CD4-positive, alpha-beta memory T cell (primary cell): ENCODE measurements around the gene ORM2. TPM values are rescaled to one million over a fixed set of nuclear protein-coding genes. Genes with fewer than 3 reads are reported as not detected.
A peak's percentile ranks its signal among the peaks of the same experiment; 100 is the strongest.

Experiments used
- CTCF ChIA-PET: fragments of 350-600 bp; sonication (Branson Sonifier 250); formaldehyde crosslinking; loops from one replicate; lab custom pipeline; 2021; ENCODE audit warnings: inconsistent platforms; ENCODE audit not compliant: partially characterized antibody; lab: Charles Lee
- POLR2A ChIA-PET: fragments of 350-600 bp; sonication (Branson Sonifier 250); formaldehyde crosslinking; loops from one replicate; lab custom pipeline; 2021; ENCODE audit not compliant: partially characterized antibody; lab: Charles Lee
- DNase-seq, 5 donors: peaks; one replicate each; pipeline versions ENCODE4 v3.0.0 to v3.0.0-alpha.2; 2020 to 2022; ENCODE audit warnings: mixed read lengths in 1 of 5
- H3K27ac ChIP-seq: one replicate; pipeline ENCODE4 v1.7.0; 2013; ENCODE audit warnings: low read depth, low read length
- H3K27me3 ChIP-seq: 2 replicates; pipeline ENCODE4 v1.7.0; 2013; ENCODE audit warnings: mild to moderate bottlenecking, low read length, moderate library complexity; ENCODE audit not compliant: insufficient read depth
- H3K36me3 ChIP-seq: 2 replicates; pipeline ENCODE4 v1.7.0; 2013; ENCODE audit warnings: mild to moderate bottlenecking, low read length, moderate library complexity; ENCODE audit not compliant: insufficient read depth
- H3K4me1 ChIP-seq: 2 replicates; pipeline ENCODE4 v1.7.0; 2013; ENCODE audit warnings: mild to moderate bottlenecking, low read length, moderate library complexity; ENCODE audit not compliant: insufficient read depth
- H3K4me3 ChIP-seq, 2 donors: one replicate each; pipeline ENCODE4 v1.7.0; 2013; ENCODE audit warnings: low read length in 2 of 2, mild to moderate bottlenecking in 1 of 2
- H3K9me3 ChIP-seq, 2 donors: one replicate each; pipeline ENCODE4 v1.7.0; 2013; ENCODE audit warnings: low read length in 2 of 2, control low read depth in 1 of 2; ENCODE audit not compliant: control insufficient read depth in 1 of 2
- H3K27ac Mint-ChIP-seq, 7 donors: one replicate each; pipeline ENCODE4 v1.8.0; 2020 to 2021; ENCODE audit warnings: mixed read lengths in 7 of 7, mild to moderate bottlenecking in 6 of 7, inconsistent platforms in 3 of 7, moderate library complexity in 3 of 7
- H3K27me3 Mint-ChIP-seq, 2 donors: one replicate each; pipeline ENCODE4 v1.8.0; 2020 to 2021; ENCODE audit warnings: mixed read lengths in 2 of 2
- H3K36me3 Mint-ChIP-seq, 2 donors: one replicate each; pipeline ENCODE4 v1.8.0; 2020 to 2021; ENCODE audit warnings: mixed read lengths in 2 of 2, inconsistent platforms in 1 of 2, mild to moderate bottlenecking in 1 of 2
- H3K4me1 Mint-ChIP-seq, 4 donors: one replicate each; pipeline ENCODE4 v1.8.0; 2020 to 2021; ENCODE audit warnings: mixed read lengths in 4 of 4, mild to moderate bottlenecking in 1 of 4
- H3K4me3 Mint-ChIP-seq, 8 donors: one replicate each; pipeline ENCODE4 v1.8.0; 2020 to 2021; ENCODE audit warnings: mixed read lengths in 8 of 8, mild to moderate bottlenecking in 7 of 8, moderate library complexity in 6 of 8, inconsistent platforms in 3 of 8
- H3K9me3 Mint-ChIP-seq, 8 donors: one replicate each; pipeline ENCODE4 v1.8.0; 2020 to 2021; ENCODE audit warnings: mixed read lengths in 8 of 8, mild to moderate bottlenecking in 5 of 8, inconsistent platforms in 3 of 8, moderate library complexity in 1 of 8
- intact Hi-C: fragments of 100-400 bp; cut with micrococcal nuclease; formaldehyde crosslinking; loops from one replicate; pipeline ENCODE4 v1.15.1; 2023
- polyA plus RNA-seq, 2 donors: library from polyadenylated mRNA; unstranded; fragments of 300-500 nt; fragmentation: Illumina TruSeq; gene quantifications; one replicate each; pipeline ENCODE4 v1.2.3, GENCODE V29; 2021
- total RNA-seq, 2 experiments: library from RNA; stranded (reverse); gene quantifications; one replicate each; pipeline ENCODE4 v1.2.3, GENCODE V29; 2021

ORM2 gene
- total and polyA plus RNA-seq, 4 experiments from 2014 or later = not detected

- intact Hi-C loops = loop anchor here (10.0 kb wide), 1 partner anchor 249 kb away; no protein-coding TSS in a partner anchor
- no peak for DNase-seq
- H3K27ac Mint-ChIP-seq = peak overlapping the region in 3 of 7 donors; percentile 22 to 77 (median 69)
- H3K9me3 Mint-ChIP-seq = no peaks in the 10 kb centered on the region
- ChIA-PET POLR2A (interaction anchor here (3.8 to 37.6 kb wide), 4 partner anchors 16 to 47 kb away, joined by 18 to 1614 read pairs (median 26); partner anchors contain the start of gene AKNA), CTCF (interaction anchor here (2.1 kb wide), 1 partner anchor 59 kb away, joined by 7 read pairs; no protein-coding TSS in a partner anchor)
- H3K27me3 Mint-ChIP-seq = no peaks in the 10 kb centered on the region
- H3K4me1 Mint-ChIP-seq = peaks cover 25 to 53% (median 35%) of the 10 kb centered on the region in 4 donors
- peaks cover 92% of the 10 kb centered on the region for H3K36me3 ChIP-seq
- H3K4me3 ChIP-seq = no peak overlapping the region
- no peaks in the 10 kb centered on the region for H3K27me3 ChIP-seq
- peaks cover 87 to 93% of the 10 kb centered on the region in 2 donors for H3K36me3 Mint-ChIP-seq
- H3K4me3 Mint-ChIP-seq = no peak overlapping the region
- no peak overlapping the region for H3K27ac ChIP-seq
- H3K9me3 ChIP-seq = no peaks in the 10 kb centered on the region
- peaks cover 27% of the 10 kb centered on the region for H3K4me1 ChIP-seq
Observed at GRCh38 chr9:114346146-114346545, 16.5 kb downstream of the ORM2 start.

- POLR2A ChIA-PET = interaction anchor here (3.8 to 37.6 kb wide), 4 partner anchors 15 to 46 kb away, joined by 18 to 1614 read pairs (median 26); partner anchors contain the start of gene AKNA
- no peaks in the 10 kb centered on the region for H3K27me3 Mint-ChIP-seq
- H3K4me1 Mint-ChIP-seq = peaks cover 26 to 57% (median 36%) of the 10 kb centered on the region in 4 donors
- Histone ChIP-seq H3K27ac (no peak overlapping the region), H3K9me3 (no peaks in the 10 kb centered on the region), H3K36me3 (peaks cover 88% of the 10 kb centered on the region), H3K27me3 (no peaks in the 10 kb centered on the region), H3K4me3 (no peak overlapping the region), H3K4me1 (peaks cover 39% of the 10 kb centered on the region)
- H3K27ac Mint-ChIP-seq = peak overlapping the region; percentile 41 to 95 (median 91)
- CTCF ChIA-PET = interaction anchor here (0.9 to 1.4 kb wide), 4 partner anchors 11 to 306 kb away, joined by 3 to 4 read pairs (median 4); no protein-coding TSS in a partner anchor
- peaks cover 83 to 90% of the 10 kb centered on the region in 2 donors for H3K36me3 Mint-ChIP-seq
- H3K9me3 Mint-ChIP-seq = no peaks in the 10 kb centered on the region
- DNase-seq = no peak
- H3K4me3 Mint-ChIP-seq = no peak overlapping the region
- intact Hi-C loops = loop anchor here (2.0 to 10.0 kb wide), 2 partner anchors 37 to 247 kb away; no protein-coding TSS in a partner anchor
Observed at GRCh38 chr9:114347675-114348074, 18.0 kb downstream of the ORM2 start.

- peak overlapping the region; percentile 84 to 95 (median 92) for H3K27ac Mint-ChIP-seq
- H3K27me3 Mint-ChIP-seq = no peaks in the 10 kb centered on the region
- peaks cover 42% of the 10 kb centered on the region for H3K4me1 ChIP-seq
- no peak for DNase-seq
- H3K4me3 Mint-ChIP-seq = no peak overlapping the region
- no peaks in the 10 kb centered on the region for H3K9me3 Mint-ChIP-seq
- H3K4me1 Mint-ChIP-seq = peaks cover 28 to 54% (median 37%) of the 10 kb centered on the region in 4 donors
- H3K27me3 ChIP-seq = no peaks in the 10 kb centered on the region
- peaks cover 82% of the 10 kb centered on the region for H3K36me3 ChIP-seq
- peaks cover 80 to 89% of the 10 kb centered on the region in 2 donors for H3K36me3 Mint-ChIP-seq
- no peak overlapping the region for H3K4me3 ChIP-seq
- H3K27ac ChIP-seq = peak overlapping the region; percentile 30
- POLR2A ChIA-PET = interaction anchor here (3.8 to 37.6 kb wide), 4 partner anchors 16 to 45 kb away, joined by 18 to 1614 read pairs (median 57); partner anchors contain the start of gene AKNA
- intact Hi-C loops = loop anchor here (2.0 to 10.0 kb wide), 2 partner anchors 36 to 246 kb away; no protein-coding TSS in a partner anchor
- CTCF ChIA-PET = interaction anchor here (1.4 kb wide), 2 partner anchors 37 to 305 kb away, joined by 4 read pairs; no protein-coding TSS in a partner anchor
- no peaks in the 10 kb centered on the region for H3K9me3 ChIP-seq
Observed at GRCh38 chr9:114348261-114348905, 18.7 kb downstream of the ORM2 start.

GRCh38 chr9:114348906-114349482 is 19.3 kb downstream of the ORM2 start:
- intact Hi-C loops = loop anchor here (2.0 to 10.0 kb wide), 2 partner anchors 36 to 246 kb away; no protein-coding TSS in a partner anchor
- ChIA-PET CTCF (interaction anchor here (1.4 kb wide), 1 partner anchor 36 kb away, joined by 4 read pairs; no protein-coding TSS in a partner anchor), POLR2A (interaction anchor here (1.3 to 37.6 kb wide), 3 partner anchors 16 to 44 kb away, joined by 8 to 1614 read pairs (median 80); partner anchors contain the start of gene AKNA)
- Mint-ChIP-seq H3K9me3 (no peaks in the 10 kb centered on the region), H3K4me3 (peak overlapping the region in 6 of 8 donors; percentile 17 to 47 (median 31)), H3K4me1 (peaks cover 28 to 51% (median 35%) of the 10 kb centered on the region in 4 donors), H3K27ac (peak overlapping the region; percentile 84 to 95 (median 92)), H3K27me3 (no peaks in the 10 kb centered on the region), H3K36me3 (peaks cover 74 to 87% of the 10 kb centered on the region in 2 donors)
- Histone ChIP-seq H3K36me3 (peaks cover 80% of the 10 kb centered on the region), H3K9me3 (no peaks in the 10 kb centered on the region), H3K4me1 (peaks cover 42% of the 10 kb centered on the region), H3K4me3 (no peak overlapping the region), H3K27ac (peak overlapping the region; percentile 30), H3K27me3 (no peaks in the 10 kb centered on the region)
- peak in 3 of 5 donors; percentile 36 to 82 (median 37) for DNase-seq

- CTCF ChIA-PET = interaction anchor here (1.0 to 2.7 kb wide), 3 partner anchors 36 to 56 kb away, joined by 3 to 7 read pairs (median 3); no protein-coding TSS in a partner anchor
- no peak overlapping the region for H3K4me3 ChIP-seq
- Mint-ChIP-seq H3K9me3 (no peaks in the 10 kb centered on the region), H3K27me3 (no peaks in the 10 kb centered on the region), H3K27ac (peak overlapping the region; percentile 84 to 95 (median 92)), H3K4me1 (peaks cover 25 to 42% (median 35%) of the 10 kb centered on the region in 4 donors), H3K36me3 (peaks cover 65 to 83% of the 10 kb centered on the region in 2 donors), H3K4me3 (peak overlapping the region in 3 of 8 donors; percentile 31 to 47 (median 33))
- intact Hi-C loops = loop anchor here (2.0 to 10.0 kb wide), 2 partner anchors 35 to 245 kb away; no protein-coding TSS in a partner anchor
- H3K27ac ChIP-seq = peak overlapping the region; percentile 30
- H3K4me1 ChIP-seq = peaks cover 42% of the 10 kb centered on the region
- no peaks in the 10 kb centered on the region for H3K9me3 ChIP-seq
- H3K27me3 ChIP-seq = no peaks in the 10 kb centered on the region
- no peak for DNase-seq
- POLR2A ChIA-PET = interaction anchor here (1.3 to 37.6 kb wide), 3 partner anchors 15 to 43 kb away, joined by 8 to 1614 read pairs (median 80); partner anchors contain the start of gene AKNA
- H3K36me3 ChIP-seq = peaks cover 72% of the 10 kb centered on the region
Observed at GRCh38 chr9:114349713-114350480, 20.2 kb downstream of the ORM2 start.
